NOMO-1 treated with dmso at 0.1 percent for 144 hours (cell line): ENCODE measurements around the gene NDUFV2.
"Not testable (repeated sequence)": the region's sequence is repeated elsewhere in the genome, so short reads cannot be mapped to it uniquely, and the experiment has no call there.

ENCODE experiments used
- DNase-seq: peaks from one replicate; lab custom pipeline; 2025; ENCODE audit not compliant: unreplicated experiment; lab: John Stamatoyannopoulos, UW

NDUFV2 gene

DNA sequence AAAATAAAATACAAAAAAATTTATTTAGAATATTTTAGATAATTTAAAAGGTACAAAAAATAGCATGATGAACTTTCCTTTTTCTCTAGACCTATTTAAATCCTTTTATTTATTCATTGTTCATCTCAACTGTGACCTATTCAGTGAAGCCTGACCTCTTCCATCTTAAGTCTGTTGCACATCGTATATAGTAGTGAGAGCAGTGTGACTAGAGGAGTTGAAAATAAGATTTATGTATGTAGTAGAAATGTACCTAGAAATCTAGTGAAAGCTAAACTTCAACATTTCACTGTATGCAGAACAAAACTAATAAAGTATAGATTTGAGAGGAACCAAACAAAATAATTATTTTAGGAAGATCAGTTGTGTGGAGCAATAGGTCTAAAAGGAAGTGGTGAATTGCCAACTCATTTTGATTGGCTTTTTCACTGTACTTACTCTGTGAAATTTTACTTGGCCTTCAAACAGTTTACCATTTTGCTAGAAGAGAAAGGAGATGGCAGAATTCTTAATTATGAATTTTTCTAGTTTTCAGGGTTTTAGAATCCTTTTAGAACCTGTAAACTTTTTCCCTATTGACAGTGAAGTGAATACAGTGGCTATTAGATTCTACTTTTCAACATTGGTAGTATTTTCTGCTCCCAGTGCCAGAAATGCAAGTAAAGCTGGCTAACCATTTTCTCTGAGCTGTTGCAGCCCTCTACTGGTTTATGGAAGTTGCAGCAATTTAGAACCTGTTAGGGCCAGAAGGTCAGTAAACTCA is 45.1 kb downstream of the NDUFV2 start:
- DNase-seq: peak; percentile 65

DNA sequence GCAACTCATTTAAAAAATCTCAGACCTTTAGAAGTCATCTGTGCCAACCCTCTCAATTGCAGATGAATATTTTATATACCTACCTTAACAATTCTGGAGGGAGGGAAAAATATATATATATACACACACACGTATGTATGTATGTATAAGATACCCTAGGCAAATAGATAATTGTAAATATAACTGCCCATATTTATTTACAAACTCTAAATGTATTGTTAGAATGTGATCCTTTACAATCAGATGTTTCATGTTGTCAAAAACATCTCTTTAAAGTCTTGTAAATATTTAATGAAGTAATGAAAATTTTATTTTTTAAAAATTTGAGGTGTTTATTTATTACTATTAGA is 45.7 kb downstream of the NDUFV2 start:
- no peak for DNase-seq

DNA sequence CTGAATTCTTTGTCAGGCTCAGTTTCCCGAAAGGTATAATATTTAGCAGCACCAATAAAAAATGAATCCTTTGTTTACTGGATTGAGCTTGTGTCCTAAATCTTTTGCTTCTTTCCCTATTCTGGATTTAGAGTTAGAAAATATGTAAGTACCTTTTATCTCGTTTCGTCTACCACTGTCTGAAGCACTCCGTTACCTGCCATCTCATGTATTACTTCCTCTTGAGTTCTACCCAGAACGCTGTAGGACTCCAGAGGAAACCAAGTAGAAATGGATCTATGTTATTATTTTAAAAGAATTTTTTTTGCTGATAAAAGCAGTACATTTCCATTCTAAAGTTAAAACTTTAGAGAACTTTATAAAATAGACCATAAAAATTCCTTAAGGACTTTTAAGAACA is 47.6 kb downstream of the NDUFV2 start:
- DNase-seq: no peak

DNA sequence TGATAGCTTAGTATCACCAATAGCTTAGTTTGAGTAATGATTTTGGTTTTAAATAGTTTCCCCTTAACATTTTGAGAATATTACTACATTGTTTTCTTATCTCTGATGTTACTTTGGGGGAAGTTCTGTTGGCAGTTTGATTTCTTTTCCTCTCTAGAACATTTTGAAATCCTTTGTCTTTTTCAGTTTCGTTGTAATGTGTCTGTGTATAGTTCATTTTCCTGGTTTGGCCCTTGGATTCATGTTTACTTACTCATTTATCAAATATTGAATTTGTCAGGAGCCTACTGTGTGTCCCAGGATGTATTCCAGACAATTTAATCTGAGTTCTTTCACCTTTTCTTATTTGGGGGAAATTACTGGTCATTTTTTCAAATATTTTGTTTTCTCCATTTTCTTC is 50.8 kb downstream of the NDUFV2 start:
- DNase-seq: no peak

DNA sequence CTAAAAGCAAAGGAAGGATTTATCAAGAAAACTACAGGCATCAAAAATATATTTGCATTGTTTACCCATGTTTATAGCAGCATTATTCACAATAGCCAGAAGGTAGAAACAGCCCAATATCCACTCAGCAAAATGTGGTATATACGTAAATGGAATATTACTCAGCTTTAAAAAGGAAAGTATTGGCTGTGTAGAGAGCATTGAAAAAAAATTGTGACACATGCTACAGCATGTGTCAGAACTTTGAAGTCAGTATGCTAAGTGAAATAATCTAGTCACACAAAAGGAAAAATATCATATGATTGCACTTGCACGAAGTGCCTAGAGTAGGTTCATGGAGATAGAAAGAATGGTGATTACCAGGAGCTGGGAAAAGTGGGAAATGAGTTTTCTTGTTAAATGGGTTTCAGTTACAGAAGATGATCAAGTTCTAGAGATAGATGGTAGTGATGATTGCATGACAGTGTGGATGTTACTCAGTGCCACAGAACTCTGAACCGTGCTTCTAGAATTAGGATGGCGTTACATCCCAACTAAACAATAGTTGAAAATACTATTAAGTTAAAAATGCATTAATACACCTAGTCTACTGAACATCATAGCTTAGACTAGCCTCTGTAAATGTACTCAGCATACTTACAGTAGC is 54.2 kb downstream of the NDUFV2 start:
- no peak for DNase-seq

DNA sequence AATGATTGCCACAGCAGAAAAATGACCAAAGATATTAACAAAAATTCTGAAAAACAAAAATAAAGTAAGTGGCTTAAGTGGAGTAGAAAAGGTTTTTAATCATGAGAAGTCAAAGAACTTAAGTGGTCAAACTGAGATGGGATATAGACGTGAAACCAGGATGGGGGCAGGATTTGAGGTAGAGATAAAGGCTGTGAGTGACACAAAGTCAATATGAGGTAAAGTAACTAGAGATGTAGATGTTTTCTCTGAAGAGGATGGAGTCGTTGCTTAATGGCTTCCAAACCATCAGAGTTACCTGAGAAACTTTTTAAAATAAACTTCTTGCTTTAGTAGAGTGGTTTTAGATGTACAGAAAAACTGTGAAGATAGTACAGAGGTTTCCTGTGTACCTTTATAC is 55.3 kb downstream of the NDUFV2 start:
- DNase-seq: no peak

DNA sequence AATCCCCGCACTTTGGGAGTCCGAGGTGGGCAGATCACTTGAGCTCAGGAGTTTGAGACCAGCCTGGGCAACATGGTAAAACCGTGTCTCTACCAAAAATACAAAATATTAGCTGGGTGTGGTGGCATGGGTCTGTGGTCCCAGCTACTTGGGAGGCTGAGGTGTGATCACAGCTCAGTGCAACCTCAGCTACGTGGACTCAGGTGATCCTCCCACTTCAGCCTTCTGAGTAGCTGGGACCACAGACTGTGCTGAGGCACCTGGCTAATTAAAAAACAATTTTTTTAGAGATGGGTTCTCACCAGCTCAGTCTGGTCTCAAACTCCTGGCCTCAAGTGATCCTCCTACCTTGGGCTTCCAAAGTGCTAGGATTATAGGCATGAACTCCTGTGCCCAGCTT is 57.5 kb downstream of the NDUFV2 start:
- DNase-seq: no peak

DNA sequence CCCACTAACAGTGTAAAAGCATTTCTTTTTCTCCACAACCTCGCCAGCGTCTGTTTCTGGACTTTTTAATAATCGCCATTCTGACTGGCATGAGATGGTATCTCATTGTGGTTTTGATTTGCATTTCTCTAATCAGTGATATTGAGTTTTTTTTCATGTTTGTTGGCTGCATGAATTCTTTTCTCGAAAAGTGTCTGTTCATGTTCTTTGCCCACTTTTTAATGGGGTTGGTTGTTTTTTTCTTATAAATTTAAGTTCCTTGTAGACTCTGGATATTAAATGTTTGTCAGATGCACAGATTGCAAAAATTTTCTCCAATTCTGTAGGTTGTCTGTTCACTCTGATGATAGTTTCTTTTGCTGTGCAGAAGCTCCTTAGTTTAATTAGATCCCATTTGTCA is 60.2 kb downstream of the NDUFV2 start:
- not testable (repeated sequence) for DNase-seq

DNA sequence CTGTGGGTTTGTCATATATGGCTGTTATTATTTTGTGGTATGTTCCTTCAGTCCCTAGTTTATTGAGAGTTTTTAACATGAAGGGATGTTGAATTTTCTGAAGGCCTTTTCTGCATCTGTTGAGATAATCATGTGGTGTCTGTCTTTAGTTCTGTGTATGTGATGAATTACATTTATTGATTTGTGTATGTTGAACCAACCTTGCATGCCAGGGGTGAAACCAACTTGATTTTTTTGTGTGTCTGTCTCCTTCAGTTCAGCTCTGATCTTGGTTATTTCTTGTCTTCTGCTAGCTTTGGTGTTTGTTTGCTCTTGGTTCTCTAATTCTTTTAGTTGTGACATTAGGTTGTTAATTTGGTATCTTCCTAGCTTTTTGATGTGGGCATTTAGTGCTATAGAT is 61.6 kb downstream of the NDUFV2 start:
- DNase-seq: not testable (repeated sequence)

DNA sequence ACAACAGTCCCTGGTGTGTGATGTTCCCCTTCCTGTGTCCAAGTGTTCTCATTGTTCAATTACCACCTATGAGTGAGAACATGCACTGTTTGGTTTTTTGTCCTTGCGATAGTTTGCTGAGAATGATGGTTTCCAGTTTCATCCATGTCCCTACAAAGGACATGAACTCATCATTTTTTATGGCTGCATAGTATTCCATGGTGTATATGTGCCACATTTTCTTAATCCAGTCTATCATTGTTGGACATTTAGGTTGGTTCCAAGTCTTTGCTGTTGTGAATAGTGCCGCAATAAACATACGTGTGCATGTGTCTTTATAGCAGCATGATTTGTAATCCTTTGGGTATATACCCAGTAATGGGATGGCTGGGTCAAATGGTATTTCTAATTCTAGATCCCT is 63.4 kb downstream of the NDUFV2 start:
- DNase-seq: not testable (repeated sequence)

DNA sequence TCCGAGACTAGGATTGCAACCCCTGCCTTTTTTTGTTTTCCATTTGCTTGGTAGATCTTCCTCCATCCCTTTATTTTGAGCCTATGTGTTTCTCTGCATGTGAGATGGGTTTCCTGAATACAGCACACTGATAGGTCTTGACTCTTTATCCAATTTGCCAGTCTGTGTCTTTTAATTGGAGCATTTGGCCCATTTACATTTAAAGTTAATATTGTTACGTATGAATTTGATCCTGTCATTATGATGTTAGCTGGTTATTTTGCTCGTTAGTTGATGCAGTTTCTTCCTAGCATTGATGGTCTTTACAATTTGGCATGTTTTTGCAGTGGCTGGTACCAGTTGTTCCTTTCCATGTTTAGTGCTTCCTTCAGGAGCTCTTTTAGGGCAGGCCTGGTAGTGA is 67.0 kb downstream of the NDUFV2 start:
- not testable (repeated sequence) for DNase-seq

DNA sequence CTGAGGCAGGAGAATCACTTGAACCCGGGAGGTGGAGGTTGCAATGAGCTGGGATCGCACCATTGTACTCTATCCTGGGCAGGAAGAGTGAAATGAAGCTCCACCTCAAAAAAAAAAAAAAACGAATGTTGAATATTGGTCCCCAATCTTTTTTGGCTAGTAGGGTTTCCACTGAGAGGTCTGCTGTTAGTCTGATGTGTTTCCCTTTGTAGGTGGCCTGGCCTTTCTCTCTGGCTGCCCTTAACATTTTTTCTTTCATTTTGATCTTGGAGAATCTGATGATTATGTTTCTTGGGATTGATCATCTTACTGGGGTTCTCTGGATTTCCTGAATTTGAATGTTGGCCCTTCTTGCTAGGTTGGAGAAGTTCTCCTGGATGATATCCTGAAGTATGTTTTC is 69.4 kb downstream of the NDUFV2 start:
- not testable (repeated sequence) for DNase-seq

DNA sequence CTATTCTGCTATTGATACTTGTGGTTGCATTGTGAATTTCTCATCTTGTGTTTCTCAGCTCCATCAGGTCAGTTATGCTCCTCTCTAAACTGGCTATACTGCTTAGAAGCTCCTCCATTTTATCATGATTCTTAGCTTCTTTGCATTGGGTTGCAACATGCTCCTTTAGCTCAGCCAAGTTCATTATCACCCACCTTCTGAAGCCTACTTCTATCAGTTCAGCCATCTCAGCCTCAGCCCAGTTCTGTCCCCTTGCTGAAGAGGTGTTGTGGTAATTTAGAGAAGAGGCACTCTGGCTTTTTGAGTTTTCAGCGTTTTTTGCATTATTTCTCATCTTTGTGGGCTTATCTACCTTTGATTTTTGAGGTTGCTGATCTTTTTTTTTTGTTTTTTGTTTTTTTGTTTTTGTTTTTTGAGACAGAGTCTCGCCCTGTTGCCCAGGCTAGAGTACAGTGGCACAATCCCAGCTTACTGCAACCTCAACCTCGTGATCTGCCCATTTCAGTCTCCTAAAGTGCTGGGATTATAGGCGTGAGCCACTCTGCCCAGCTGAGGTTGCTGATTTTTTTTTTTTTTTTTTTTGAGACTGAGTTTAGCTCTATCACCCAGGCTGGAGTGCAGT is 70.1 kb downstream of the NDUFV2 start:
- DNase-seq: no peak

DNA sequence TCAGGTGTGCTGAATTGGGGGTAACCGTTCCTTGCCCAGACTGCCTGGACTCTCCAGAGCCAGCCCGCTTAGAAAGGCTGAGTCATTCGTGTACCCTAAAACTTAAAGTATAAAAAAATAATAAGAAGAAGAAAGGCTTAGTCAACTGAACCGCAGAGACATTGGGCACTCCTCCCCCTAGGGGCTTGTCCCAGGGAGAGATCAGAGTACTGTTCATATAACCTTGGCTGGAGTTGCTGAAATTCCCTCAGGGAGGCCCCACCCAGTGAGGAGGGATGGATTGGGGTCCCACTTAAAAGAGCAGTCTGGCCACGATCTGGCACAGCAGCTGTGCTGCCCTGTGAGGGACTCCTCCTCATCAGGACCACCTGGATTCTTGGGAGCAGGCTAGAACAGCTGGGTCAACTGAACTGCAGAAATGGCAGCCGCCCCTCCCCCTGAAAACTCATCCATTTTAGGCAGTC is 71.3 kb downstream of the NDUFV2 start:
- DNase-seq: no peak

DNA sequence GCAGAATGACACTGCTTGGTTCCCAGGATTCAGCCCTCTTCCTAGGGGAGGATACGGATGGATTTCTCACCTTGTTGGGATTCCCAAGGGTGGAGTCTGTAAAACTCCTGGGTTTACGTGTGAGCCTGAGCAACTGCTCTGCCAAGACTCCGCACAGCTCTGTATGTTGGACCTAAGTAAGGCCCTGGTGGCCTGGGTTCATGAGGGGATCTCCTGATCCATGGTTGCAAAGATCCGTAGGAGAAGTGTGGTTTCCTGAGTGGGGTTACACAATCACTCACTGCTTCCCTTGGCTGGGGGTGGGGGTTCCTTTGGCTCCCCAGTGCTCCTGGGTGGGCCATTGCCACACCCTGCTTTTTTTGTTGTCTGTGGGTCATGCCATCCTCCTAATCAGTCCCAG is 71.8 kb downstream of the NDUFV2 start:
- DNase-seq: no peak

DNA sequence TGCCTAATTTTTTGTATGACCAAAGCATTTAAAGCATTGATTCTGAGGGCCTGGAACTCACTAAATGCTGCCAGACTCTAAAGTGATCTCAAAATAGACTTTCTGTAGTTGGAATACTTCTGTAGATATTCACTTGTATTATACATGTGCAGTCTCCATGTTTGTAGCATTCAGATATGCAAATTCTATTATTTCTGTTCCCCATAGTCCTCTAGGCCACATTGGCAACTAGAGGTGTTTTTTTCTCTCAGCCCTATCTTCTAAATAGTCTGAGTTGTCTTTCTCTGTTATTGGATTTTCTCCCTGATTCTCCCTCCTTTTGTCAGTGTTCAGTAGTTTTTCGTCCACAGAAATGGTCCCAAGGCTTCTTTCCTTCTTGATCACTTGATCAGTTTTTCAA is 72.6 kb downstream of the NDUFV2 start:
- DNase-seq: no peak

DNA sequence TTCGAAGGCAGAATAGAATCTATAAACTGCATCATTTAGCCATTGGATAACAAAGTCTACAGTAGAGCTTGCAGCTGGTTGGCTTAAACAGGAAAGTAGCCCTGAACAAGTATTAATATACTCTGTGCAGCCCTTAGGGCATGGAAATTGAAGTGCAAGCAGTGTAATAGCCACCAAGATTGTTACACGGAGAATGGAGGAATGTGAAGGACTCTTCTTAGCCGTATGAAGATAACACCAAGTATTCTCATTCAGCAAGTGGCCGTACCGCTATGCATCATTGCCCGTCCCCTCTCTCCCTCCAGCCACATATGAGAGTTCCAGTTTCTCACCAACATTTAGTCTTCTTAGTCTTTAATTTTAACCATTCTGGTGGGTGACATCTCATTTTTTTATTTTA is 74.5 kb downstream of the NDUFV2 start:
- no peak for DNase-seq

DNA sequence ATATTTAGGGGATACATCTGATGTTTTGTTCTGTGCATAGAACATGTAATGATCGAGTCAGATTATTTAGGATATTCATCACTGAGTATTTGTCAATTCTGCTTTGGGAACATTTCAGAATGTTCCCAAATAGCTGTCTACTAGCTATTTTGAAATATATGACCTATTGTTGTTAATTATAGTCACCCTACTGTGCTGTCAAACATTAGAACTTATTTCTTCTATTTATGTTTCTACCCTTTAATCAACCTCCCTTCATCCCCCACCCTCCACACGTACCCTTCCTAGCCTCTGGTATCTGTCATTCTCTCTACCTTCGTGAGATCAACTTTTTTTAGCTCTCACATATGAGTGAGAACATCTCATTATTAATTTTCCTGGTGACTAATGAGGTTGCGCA is 75.0 kb downstream of the NDUFV2 start:
- DNase-seq: no peak

DNA sequence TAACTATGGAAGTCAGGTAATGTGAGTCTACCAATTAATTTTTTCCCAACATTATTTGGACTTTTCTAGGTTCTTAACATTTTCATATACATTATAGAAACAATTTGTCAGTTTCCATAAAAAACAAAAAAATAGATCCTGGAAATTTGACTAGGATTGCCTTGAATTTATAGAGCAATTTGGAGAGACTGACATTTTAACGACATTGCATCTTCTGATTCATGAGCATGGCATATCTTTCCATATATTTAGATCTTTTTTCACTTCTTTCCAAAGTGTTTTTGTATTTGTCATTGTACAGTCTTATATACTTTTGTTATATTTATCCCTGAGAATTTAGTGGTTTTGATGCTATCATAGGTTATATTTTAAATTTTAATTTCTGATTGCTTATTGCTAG is 76.1 kb downstream of the NDUFV2 start:
- DNase-seq: no peak

DNA sequence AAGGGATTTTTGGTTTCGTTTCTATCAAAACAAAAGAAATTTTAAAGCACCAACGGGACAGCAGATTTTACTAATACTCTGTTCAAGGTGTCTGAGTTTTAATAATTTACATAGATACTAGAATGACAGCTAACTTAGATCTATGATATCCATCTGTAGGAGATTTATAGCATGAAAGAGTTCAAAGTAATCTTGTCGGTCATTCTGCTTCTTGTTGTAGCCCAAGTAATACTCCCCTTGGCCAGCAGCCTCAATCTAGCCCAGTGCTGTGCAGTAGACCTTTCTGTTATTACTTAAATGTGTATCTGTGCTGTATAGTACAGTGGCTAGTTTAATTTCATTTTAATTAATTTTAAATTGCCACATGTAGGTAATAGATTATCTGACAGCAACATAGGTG is 78.8 kb downstream of the NDUFV2 start:
- no peak for DNase-seq

DNA sequence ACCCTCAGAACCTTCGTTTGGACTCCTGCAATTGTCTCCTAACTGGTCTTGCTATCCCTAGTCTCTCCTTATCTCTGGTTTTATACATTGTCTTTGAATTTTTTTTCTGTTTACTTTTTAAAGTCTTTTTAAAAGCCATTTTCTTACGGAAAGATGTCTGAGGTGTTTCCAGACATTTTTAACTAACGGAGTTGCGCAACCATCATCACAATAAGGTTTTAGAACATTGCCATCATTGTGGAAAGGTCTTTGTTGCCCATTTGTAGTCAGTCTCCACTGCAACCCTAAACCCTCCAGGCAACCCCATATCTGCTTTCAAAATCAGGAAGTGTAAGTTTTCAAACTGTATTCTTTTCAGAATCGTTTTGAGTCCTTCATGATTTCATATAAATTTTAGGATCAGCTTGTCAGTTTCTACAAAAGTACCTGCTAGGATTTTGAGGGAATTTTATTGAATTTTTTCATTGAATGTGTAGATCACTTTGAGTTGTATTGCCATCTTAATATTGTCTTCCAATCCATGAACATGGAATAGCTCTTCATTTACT is 80.4 kb downstream of the NDUFV2 start:
- DNase-seq: no peak
